Glutamatergic neuron (in vitro differentiated cells): ENCODE results near the gene STAB2. TPM values are rescaled to one million over a fixed set of nuclear protein-coding genes. Genes with fewer than 3 reads are reported as not detected.

Experiments used
- DNase-seq: peaks from one replicate; pipeline ENCODE4 v3.0.0; 2022
- H3K27ac Mint-ChIP-seq: one replicate; pipeline ENCODE4 v1.8.0; 2020; ENCODE audit warnings: mild to moderate bottlenecking, mixed read lengths, inconsistent platforms; ENCODE audit not compliant: unreplicated experiment
- H3K27me3 Mint-ChIP-seq: one replicate; pipeline ENCODE4 v1.8.0; 2020; ENCODE audit warnings: mild to moderate bottlenecking, moderate library complexity, mixed read lengths, inconsistent platforms; ENCODE audit not compliant: unreplicated experiment
- H3K36me3 Mint-ChIP-seq: one replicate; pipeline ENCODE4 v1.8.0; 2020; ENCODE audit warnings: mild to moderate bottlenecking, mixed read lengths, inconsistent platforms; ENCODE audit not compliant: unreplicated experiment
- H3K4me1 Mint-ChIP-seq: one replicate; pipeline ENCODE4 v1.8.0; 2020; ENCODE audit warnings: mild to moderate bottlenecking, low read depth, mixed read lengths, inconsistent platforms; ENCODE audit not compliant: unreplicated experiment
- H3K4me3 Mint-ChIP-seq: one replicate; pipeline ENCODE4 v1.8.0; 2020; ENCODE audit warnings: mild to moderate bottlenecking, mixed read lengths, inconsistent platforms; ENCODE audit not compliant: unreplicated experiment
- H3K9me3 Mint-ChIP-seq: one replicate; pipeline ENCODE4 v1.8.0; 2020; ENCODE audit warnings: mild to moderate bottlenecking, moderate library complexity, mixed read lengths, inconsistent platforms; ENCODE audit not compliant: unreplicated experiment
- total RNA-seq: library from RNA; stranded (reverse); fragmentation: NEBNext Ultra II Directional; extraction: Animal tissue kit (Norgen Biotek cat#: 25700); gene quantifications from one replicate; pipeline ENCODE4 v1.2.1, GENCODE V29; 2021; ENCODE audit not compliant: unreplicated experiment
- TF ChIP-seq, protein P1 (sequence below): fragments of 200-600 bp; sonication (generic); IDR thresholded peaks from one replicate; pipeline ENCODE4 v1.5.0; 2021; ENCODE audit not compliant: partially characterized antibody, unreplicated experiment

Gene STAB2
- total RNA-seq, 1 donor from 2014 or later: not detected

DNA sequence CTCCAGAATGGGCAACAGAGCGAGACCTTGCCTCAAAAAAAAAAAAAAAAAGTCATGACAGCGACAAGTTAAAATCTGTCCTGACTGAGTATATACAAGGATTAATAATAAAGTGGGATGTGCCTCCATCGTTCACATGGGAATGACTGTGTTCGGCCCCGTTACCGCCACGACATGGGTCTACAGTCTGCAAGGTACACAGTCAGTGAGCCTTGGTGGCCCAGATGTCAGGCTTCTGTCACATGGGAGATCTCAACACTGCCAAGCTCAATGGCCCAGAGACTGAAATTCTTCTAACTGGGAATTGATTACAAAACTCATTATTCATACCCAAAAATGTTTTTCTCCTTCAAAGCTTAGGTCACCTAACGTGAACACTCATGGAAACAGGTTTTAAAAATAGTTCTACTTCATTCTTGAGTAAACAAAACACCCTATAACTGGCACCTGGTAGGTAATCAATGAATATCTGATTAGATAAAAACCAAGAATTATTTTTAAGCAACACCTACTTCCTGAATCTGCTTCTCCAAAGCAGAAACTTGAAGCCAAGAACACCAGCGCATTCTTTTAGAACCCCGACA is 188.0 kb downstream of the STAB2 start:
- no peak for DNase-seq
- H3K4me3 Mint-ChIP-seq: no peak overlapping the region
- no peaks in the 10 kb centered on the region for H3K27me3 Mint-ChIP-seq
- peaks cover 3% of the 10 kb centered on the region for H3K4me1 Mint-ChIP-seq
- H3K27ac Mint-ChIP-seq: no peak overlapping the region
- TF ChIP-seq, protein P1, sequence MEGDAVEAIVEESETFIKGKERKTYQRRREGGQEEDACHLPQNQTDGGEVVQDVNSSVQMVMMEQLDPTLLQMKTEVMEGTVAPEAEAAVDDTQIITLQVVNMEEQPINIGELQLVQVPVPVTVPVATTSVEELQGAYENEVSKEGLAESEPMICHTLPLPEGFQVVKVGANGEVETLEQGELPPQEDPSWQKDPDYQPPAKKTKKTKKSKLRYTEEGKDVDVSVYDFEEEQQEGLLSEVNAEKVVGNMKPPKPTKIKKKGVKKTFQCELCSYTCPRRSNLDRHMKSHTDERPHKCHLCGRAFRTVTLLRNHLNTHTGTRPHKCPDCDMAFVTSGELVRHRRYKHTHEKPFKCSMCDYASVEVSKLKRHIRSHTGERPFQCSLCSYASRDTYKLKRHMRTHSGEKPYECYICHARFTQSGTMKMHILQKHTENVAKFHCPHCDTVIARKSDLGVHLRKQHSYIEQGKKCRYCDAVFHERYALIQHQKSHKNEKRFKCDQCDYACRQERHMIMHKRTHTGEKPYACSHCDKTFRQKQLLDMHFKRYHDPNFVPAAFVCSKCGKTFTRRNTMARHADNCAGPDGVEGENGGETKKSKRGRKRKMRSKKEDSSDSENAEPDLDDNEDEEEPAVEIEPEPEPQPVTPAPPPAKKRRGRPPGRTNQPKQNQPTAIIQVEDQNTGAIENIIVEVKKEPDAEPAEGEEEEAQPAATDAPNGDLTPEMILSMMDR: no peak
- H3K36me3 Mint-ChIP-seq: no peaks in the 10 kb centered on the region
- peaks cover 1% of the 10 kb centered on the region for H3K9me3 Mint-ChIP-seq

DNA sequence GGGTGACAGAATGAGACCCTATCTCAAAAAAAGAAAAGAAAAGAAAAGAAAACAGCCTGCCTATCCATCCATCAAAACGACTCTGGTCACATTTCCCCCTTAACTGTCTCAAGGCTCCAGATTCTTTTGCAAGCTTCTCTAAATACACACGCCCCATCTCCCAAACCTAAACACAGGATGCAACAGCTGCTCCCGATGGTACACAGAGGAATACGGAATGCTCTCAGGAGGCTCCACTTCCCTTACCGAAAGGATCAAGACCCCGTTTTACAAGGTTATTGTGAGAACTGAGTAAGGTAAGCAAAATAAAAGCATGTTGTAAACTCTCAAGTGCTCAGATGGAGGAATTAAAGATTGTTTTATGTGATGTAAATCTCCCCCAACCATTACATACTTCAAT is 191.7 kb downstream of the STAB2 start:
- Mint-ChIP-seq H3K9me3 (no peaks in the 10 kb centered on the region), H3K27me3 (peaks cover 2% of the 10 kb centered on the region), H3K4me3 (no peak overlapping the region), H3K4me1 (peaks cover 10% of the 10 kb centered on the region), H3K36me3 (no peaks in the 10 kb centered on the region), H3K27ac (no peak overlapping the region)
- TF ChIP-seq, protein P1: no peak
- no peak for DNase-seq

DNA sequence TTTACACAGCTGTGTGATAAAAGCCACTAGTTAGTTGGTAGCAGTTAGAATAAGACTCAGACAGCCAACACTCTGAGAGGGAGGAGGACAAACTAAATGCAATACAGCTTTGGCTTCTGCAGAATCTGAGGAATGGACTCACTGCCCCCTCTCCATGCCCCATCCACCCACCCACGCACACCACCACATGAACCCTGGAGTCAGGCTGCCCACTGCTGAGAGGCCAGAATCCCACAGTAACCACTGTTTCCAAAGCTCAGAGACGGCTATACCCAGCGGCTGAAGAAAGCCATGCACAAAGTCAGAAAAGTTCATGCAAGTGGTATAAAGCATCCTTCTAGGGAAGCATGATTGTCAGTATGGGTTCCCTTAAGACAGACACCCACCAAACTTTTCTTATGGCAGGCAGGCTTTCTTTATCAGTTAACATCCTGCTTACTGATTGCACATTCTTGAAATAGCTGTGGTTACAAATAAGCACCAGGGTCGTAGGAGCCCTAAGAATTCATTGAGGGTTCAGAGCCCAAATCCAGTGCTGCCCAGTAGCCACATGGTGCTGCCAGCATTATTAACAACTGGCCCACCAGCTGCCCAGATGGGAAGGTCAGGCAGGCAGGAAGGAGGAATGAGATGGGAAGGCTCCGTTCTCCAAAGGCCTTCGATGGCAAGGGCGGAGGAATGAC is 192.5 kb downstream of the STAB2 start:
- peaks cover 2% of the 10 kb centered on the region for H3K27me3 Mint-ChIP-seq
- H3K9me3 Mint-ChIP-seq: no peaks in the 10 kb centered on the region
- no peak overlapping the region for H3K4me3 Mint-ChIP-seq
- peak overlapping the region; percentile 7 for H3K27ac Mint-ChIP-seq
- TF ChIP-seq, protein P1: no peak
- DNase-seq: no peak
- peaks cover 10% of the 10 kb centered on the region for H3K4me1 Mint-ChIP-seq
- no peaks in the 10 kb centered on the region for H3K36me3 Mint-ChIP-seq

DNA sequence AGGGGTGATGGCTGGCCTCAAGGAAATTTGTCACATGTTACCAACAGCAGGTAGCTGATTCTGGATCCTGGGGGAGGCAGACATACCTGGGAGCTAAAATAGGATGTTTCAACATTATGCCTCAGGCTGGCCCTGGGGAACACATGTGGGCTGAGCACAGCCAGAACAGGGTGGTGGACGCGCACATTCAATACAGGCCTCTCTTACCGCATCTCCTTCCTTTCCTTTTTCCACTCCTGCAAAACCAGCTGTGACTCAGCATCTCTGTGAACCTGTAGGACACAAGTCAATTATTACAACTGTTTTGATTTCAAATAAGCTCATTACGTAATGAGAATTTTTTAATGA is 193.0 kb downstream of the STAB2 start:
- peaks cover 10% of the 10 kb centered on the region for H3K4me1 Mint-ChIP-seq
- peaks cover 2% of the 10 kb centered on the region for H3K27me3 Mint-ChIP-seq
- TF ChIP-seq, protein P1: no peak
- H3K9me3 Mint-ChIP-seq: no peaks in the 10 kb centered on the region
- no peaks in the 10 kb centered on the region for H3K36me3 Mint-ChIP-seq
- H3K4me3 Mint-ChIP-seq: no peak overlapping the region
- no peak for DNase-seq
- H3K27ac Mint-ChIP-seq: no peak overlapping the region

DNA sequence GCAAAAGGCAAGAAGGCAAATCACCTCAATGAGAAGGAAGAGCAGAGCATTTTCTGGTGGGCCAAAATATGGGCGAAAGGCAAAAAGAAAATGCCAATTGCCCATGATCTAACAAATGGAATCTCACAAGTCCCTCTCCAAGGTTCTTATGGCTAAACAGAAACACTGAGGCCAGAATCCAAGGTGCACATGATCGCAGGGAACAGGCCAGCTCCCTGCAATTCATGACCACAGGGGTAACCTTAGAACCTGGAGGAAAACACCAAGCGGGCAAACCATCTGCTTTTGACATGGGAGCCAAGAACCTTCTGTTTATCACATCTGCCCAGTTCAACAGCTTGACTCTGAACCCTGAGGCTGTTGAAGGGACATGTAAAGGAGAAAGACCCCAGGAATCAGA is 193.9 kb downstream of the STAB2 start:
- Mint-ChIP-seq H3K4me3 (no peak overlapping the region), H3K27ac (peak overlapping the region; percentile 57), H3K4me1 (peaks cover 10% of the 10 kb centered on the region), H3K36me3 (no peaks in the 10 kb centered on the region), H3K27me3 (peaks cover 3% of the 10 kb centered on the region), H3K9me3 (no peaks in the 10 kb centered on the region)
- TF ChIP-seq, protein P1: no peak
- DNase-seq: no peak
